Liver (tissue), 9 donors: Measurements from ENCODE around the gene SLC6A8. TPM values are rescaled to one million over a fixed set of nuclear protein-coding genes. Genes with fewer than 3 reads are reported as not detected.
"Not testable (repeated sequence)": the region's sequence is repeated elsewhere in the genome, so short reads cannot be mapped to it uniquely, and the experiment has no call there.

ENCODE experiments used
- DNase-seq: peaks from one replicate; pipeline ENCODE4 v3.0.0-alpha.2; 2017; ENCODE audit warnings: low spot score
- H3K27ac ChIP-seq, 2 donors: one replicate each; pipeline ENCODE4 v1.7.0; 2013; ENCODE audit warnings: inconsistent platforms in 2 of 2, low read length in 2 of 2, control low read depth in 1 of 2, low read depth in 1 of 2, mild to moderate bottlenecking in 1 of 2
- H3K27me3 ChIP-seq, 4 donors: one replicate each; pipeline versions ENCODE4 v1.6.1 to v1.7.0; 2013; ENCODE audit warnings: low read length in 3 of 4, inconsistent platforms in 1 of 4, mild to moderate bottlenecking in 1 of 4, moderate library complexity in 1 of 4; ENCODE audit not compliant: control insufficient read depth in 4 of 4, insufficient read depth in 4 of 4
- H3K36me3 ChIP-seq, 4 donors: one replicate each; pipeline versions ENCODE4 v1.6.1 to v1.7.0; 2013; ENCODE audit warnings: low read length in 3 of 4, mild to moderate bottlenecking in 3 of 4, low read depth in 1 of 4, moderate library complexity in 1 of 4; ENCODE audit not compliant: control insufficient read depth in 4 of 4, insufficient read depth in 3 of 4
- H3K4me1 ChIP-seq, 4 donors: one replicate each; pipeline versions ENCODE4 v1.6.1 to v1.7.0; 2013; ENCODE audit warnings: low read length in 3 of 4, mild to moderate bottlenecking in 3 of 4, moderate library complexity in 1 of 4; ENCODE audit not compliant: control insufficient read depth in 4 of 4, insufficient read depth in 4 of 4
- H3K4me3 ChIP-seq, 3 donors: one replicate each; pipeline versions ENCODE4 v1.6.1 to v1.7.0; 2013; ENCODE audit warnings: low read length in 3 of 3, control low read depth in 1 of 3, low read depth in 1 of 3, mild to moderate bottlenecking in 1 of 3
- H3K9ac ChIP-seq, 2 donors: one replicate each; pipeline ENCODE4 v1.7.0; 2013; ENCODE audit warnings: low read length in 2 of 2, mild to moderate bottlenecking in 2 of 2, moderate library complexity in 2 of 2, control low read depth in 1 of 2, low read depth in 1 of 2
- H3K9me3 ChIP-seq, 4 donors: one replicate each; pipeline versions ENCODE4 v1.6.1 to v1.7.0; 2013; ENCODE audit warnings: low read length in 3 of 4; ENCODE audit not compliant: control insufficient read depth in 4 of 4
- EGR1 ChIP-seq, 2 donors: IDR thresholded peaks; 2 replicates each; pipeline ENCODE4 v1.6.1; 2016 to 2018; ENCODE audit warnings: antibody characterized with exemption in 2 of 2, low read depth in 2 of 2
- FOXA1 ChIP-seq: IDR thresholded peaks from 2 replicates; pipeline ENCODE4 v1.6.1; 2016; ENCODE audit warnings: antibody characterized with exemption
- FOXA2 ChIP-seq: IDR thresholded peaks from 2 replicates; pipeline ENCODE4 v1.6.1; 2016; ENCODE audit warnings: antibody characterized with exemption
- GABPA ChIP-seq, 2 donors: IDR thresholded peaks in 1 of 2; conservative IDR thresholded peaks in 1 of 2; 2 replicates each; pipeline ENCODE4 v1.6.1; 2016; ENCODE audit warnings: antibody characterized with exemption in 2 of 2, mild to moderate bottlenecking in 1 of 2, moderate library complexity in 1 of 2
- HNF4G ChIP-seq: IDR thresholded peaks from 2 replicates; pipeline ENCODE4 v1.6.1; 2016; ENCODE audit warnings: antibody characterized with exemption
- JUND ChIP-seq, 2 donors: IDR thresholded peaks; 2 replicates each; pipeline ENCODE4 v1.6.1; 2016; ENCODE audit warnings: antibody characterized with exemption in 2 of 2
- NR2F2 ChIP-seq: IDR thresholded peaks from 2 replicates; pipeline ENCODE4 v1.6.1; 2016; ENCODE audit warnings: antibody characterized with exemption
- RAD21 ChIP-seq, 2 donors: IDR thresholded peaks; 2 replicates each; pipeline ENCODE4 v1.6.1; 2016; ENCODE audit warnings: antibody characterized with exemption in 2 of 2, mild to moderate bottlenecking in 2 of 2
- REST ChIP-seq: IDR thresholded peaks from 2 replicates; pipeline ENCODE4 v1.6.1; 2016; ENCODE audit warnings: antibody characterized with exemption, mild to moderate bottlenecking
- SP1 ChIP-seq: IDR thresholded peaks from 2 replicates; pipeline ENCODE4 v1.6.1; 2018; ENCODE audit warnings: antibody characterized with exemption, mild to moderate bottlenecking
- TAF1 ChIP-seq: conservative IDR thresholded peaks from 2 replicates; pipeline ENCODE4 v1.6.1; 2016; ENCODE audit warnings: antibody characterized with exemption, mild to moderate bottlenecking
- YY1 ChIP-seq: IDR thresholded peaks from 2 replicates; pipeline ENCODE4 v1.6.1; 2016; ENCODE audit warnings: antibody characterized with exemption, mild to moderate bottlenecking
- ZBTB33 ChIP-seq: IDR thresholded peaks from 2 replicates; pipeline ENCODE4 v1.6.1; 2016; ENCODE audit warnings: antibody characterized with exemption
- WGBS: extraction: QIAGEN DNeasy Blood & Tissue Kit; methylation state at CpG from one replicate; pipeline ENCODE4 v1.1.7; 2013; 5-methylcytosine and 5-hydroxymethylcytosine counted together
- polyA plus RNA-seq, 2 donors: library from polyadenylated mRNA; stranded (reverse) in 1 of 2; unstranded in 1 of 2; fragments of 200-250 nt in 1 of 2; fragments of >200 nt in 1 of 2; fragmentation: Nextera tagmentation in 1 of 2; extraction: Ambion mirVana in 1 of 2; gene quantifications; one replicate each; pipeline versions ENCODE4 v1.2.1 to v1.2.3, GENCODE V29; 2013 to 2015
- total RNA-seq, 2 donors: library from RNA; depleted of rRNA; stranded (reverse); fragments of >200 nt; gene quantifications; one replicate each; pipeline ENCODE4 v1.2.3, GENCODE V29; 2014
- TF ChIP-seq, protein P1 (sequence below): IDR thresholded peaks from 2 replicates; pipeline ENCODE4 v1.6.1; 2016; ENCODE audit warnings: antibody characterized with exemption
- TF ChIP-seq, protein P2 (sequence below): IDR thresholded peaks from 2 replicates; pipeline ENCODE4 v1.6.1; 2016; ENCODE audit warnings: antibody characterized with exemption
- donor health status: healthy.
- donor health status: healthy.
- donor health status: healthy.
- donor health status: healthy.
- donor health status: healthy.

SLC6A8 gene
- total and polyA plus RNA-seq, 4 donors = 0.25 to 44.4 (median 1.4) TPM

DNA sequence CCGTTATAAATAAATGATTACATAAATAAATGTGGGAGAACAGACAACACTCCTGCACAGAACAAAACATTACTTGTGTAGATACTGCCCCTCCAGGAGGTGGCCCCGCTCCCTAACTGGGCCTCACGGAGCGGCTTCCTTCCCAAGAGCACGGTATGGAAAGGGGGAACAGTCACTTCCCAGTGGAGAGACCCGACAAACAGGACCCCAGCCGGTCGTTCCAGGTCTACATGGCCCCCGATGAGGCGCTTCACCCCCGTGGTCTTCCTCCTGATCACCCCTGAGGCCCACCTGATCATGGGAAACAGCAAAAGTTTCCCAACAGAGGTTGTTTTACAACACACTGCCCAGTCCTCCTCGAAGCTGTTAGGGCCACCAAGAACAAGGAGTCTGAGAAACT, 6.6 kb upstream of the SLC6A8 start:
- H3K9me3 ChIP-seq = no peaks in the 10 kb centered on the region
- H3K27me3 ChIP-seq = peaks cover 0 to 6% (median 0%) of the 10 kb centered on the region in 4 donors
- H3K9ac ChIP-seq = no peak overlapping the region
- H3K4me1 ChIP-seq = no peaks in the 10 kb centered on the region
- no peak overlapping the region for H3K27ac ChIP-seq
- H3K36me3 ChIP-seq = no peaks in the 10 kb centered on the region
- WGBS = 79% methylated on average over 12 of the region's 12 CpGs
- no peak for DNase-seq
- no peak overlapping the region for H3K4me3 ChIP-seq
- TF ChIP-seq, protein P1, sequence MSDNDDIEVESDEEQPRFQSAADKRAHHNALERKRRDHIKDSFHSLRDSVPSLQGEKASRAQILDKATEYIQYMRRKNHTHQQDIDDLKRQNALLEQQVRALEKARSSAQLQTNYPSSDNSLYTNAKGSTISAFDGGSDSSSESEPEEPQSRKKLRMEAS = no peak
- no peak for TF ChIP-seq JUND (IDR thresholded peaks at IDR 0.05)
- no peak for TF ChIP-seq FOXA1
- no peak for TF ChIP-seq YY1

- DNase-seq, H3K27me3 ChIP-seq, H3K27ac ChIP-seq, H3K4me3 ChIP-seq, H3K36me3 ChIP-seq, H3K9me3 ChIP-seq, H3K4me1 ChIP-seq, H3K9ac ChIP-seq: not testable (repeated sequence)
- WGBS = 96% methylated on average over 8 of the region's 8 CpGs
Observed at GRCh38 chrX:153683486-153683885, 4.2 kb upstream of the SLC6A8 start.

DNA sequence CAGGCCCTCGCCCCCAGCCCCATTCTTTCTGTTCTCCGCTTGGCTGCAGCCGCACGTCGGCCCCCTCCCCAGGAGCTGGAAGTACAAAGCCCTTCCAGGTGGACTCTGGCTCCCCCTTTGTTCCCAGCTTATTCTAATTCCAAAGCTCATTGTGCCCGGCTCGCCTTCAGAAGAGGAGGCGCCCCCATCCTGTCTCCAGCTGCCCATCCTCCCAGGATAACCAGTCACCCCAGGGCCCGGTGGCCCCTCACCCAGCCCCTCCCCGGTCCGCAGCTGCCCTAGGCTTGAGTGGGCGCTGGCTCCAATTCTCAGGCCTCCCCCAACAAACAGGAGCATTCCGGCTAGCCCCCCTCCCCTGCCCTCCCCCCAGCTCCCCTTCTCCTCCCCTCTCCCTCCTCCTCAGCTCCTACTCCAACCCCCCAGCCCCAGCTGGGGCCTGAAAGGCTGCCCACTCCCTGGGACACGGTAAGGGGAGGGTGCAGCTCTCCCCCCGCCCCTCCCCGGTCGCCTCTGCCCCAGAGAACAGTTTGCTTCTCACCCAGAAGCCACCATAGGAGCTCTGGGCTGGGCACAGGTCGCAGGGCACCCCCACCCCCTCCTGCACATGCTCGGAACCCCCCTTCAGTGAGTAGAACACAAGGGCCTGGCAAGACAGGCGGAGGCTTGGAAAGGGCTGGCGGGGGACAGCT, 3.1 kb upstream of the SLC6A8 start:
- no peak for DNase-seq
- H3K4me3 ChIP-seq = no peak overlapping the region
- peaks cover 0 to 2% (median 0%) of the 10 kb centered on the region in 4 donors for H3K4me1 ChIP-seq
- TF ChIP-seq JUND (IDR thresholded peaks at IDR 0.05) (no peak), YY1 (no peak), ZBTB33 (no peak), FOXA2 (no peak), GABPA (IDR thresholded peaks at IDR 0.05 in 1 of 2, conservative IDR thresholded peaks at IDR 0.05 in 1 of 2) (no peak), EGR1 (IDR thresholded peaks at IDR 0.05; ENCODE audit: low read depth in 2 of 2) (no peak), SP1 (no peak), NR2F2 (no peak), TAF1 (no peak)
- TF ChIP-seq, protein P2, sequence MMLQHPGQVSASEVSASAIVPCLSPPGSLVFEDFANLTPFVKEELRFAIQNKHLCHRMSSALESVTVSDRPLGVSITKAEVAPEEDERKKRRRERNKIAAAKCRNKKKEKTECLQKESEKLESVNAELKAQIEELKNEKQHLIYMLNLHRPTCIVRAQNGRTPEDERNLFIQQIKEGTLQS = no peak
- no peaks in the 10 kb centered on the region for H3K36me3 ChIP-seq
- no peaks in the 10 kb centered on the region for H3K9me3 ChIP-seq
- H3K27me3 ChIP-seq = peaks cover 0 to 5% (median 0%) of the 10 kb centered on the region in 4 donors
- H3K9ac ChIP-seq = no peak overlapping the region
- no peak overlapping the region for H3K27ac ChIP-seq
- WGBS = 35% methylated on average over 21 of the region's 21 CpGs

- Histone ChIP-seq H3K27ac (no peak overlapping the region), H3K9ac (no peak overlapping the region), H3K27me3 (peaks cover 0 to 5% (median 0%) of the 10 kb centered on the region in 4 donors), H3K36me3 (no peaks in the 10 kb centered on the region), H3K4me1 (peaks cover 0 to 2% (median 0%) of the 10 kb centered on the region in 4 donors), H3K4me3 (no peak overlapping the region), H3K9me3 (no peaks in the 10 kb centered on the region)
- DNase-seq = no peak
- 42% methylated on average over 21 of the region's 21 CpGs for WGBS
- TF ChIP-seq RAD21 (IDR thresholded peaks at IDR 0.05) (no peak), HNF4G (no peak), SP1 (no peak), REST (no peak), YY1 (no peak), FOXA2 (no peak), ZBTB33 (no peak)
- TF ChIP-seq, protein P2 = no peak
Observed at GRCh38 chrX:153685156-153685536, 2.6 kb upstream of the SLC6A8 start.
